DMS79 (cell line): Measurements from ENCODE around the gene BAG2.

Source experiments
- DNase-seq: peaks from one replicate; lab custom pipeline; 2025; lab: John Stamatoyannopoulos, UW

The BAG2 gene

GRCh38 chr6:57172136-57173055, at the start of gene BAG2:
TSS of gene BAG2 (plus strand) at chr6:57172326. CDS start at chr6:57172698, 372 bp downstream.
- DNase-seq: peak; percentile 68

GRCh38 chr6:57123111-57123510, 49.0 kb upstream of the BAG2 start:
- no peak for DNase-seq

GRCh38 chr6:57127763-57128162, 44.4 kb upstream of the BAG2 start:
- DNase-seq: no peak

GRCh38 chr6:57130661-57131177, 41.4 kb upstream of the BAG2 start:
- no peak for DNase-seq

GRCh38 chr6:57134954-57135353, 37.2 kb upstream of the BAG2 start:
- DNase-seq: no peak

- DNase-seq: no peak
Measured at GRCh38 chr6:57135885-57136284, 36.2 kb upstream of the BAG2 start.

GRCh38 chr6:57137350-57137749, 34.8 kb upstream of the BAG2 start:
- DNase-seq: no peak

- DNase-seq: no peak
Measured at GRCh38 chr6:57138026-57138425, 34.1 kb upstream of the BAG2 start.

- no peak for DNase-seq
Measured at GRCh38 chr6:57141451-57142177, 30.5 kb upstream of the BAG2 start.

GRCh38 chr6:57142178-57142525, 30.0 kb upstream of the BAG2 start:
- DNase-seq: no peak

GRCh38 chr6:57143690-57144089, 28.4 kb upstream of the BAG2 start:
- no peak for DNase-seq

GRCh38 chr6:57147401-57147800, 24.7 kb upstream of the BAG2 start:
- no peak for DNase-seq

- no peak for DNase-seq
Measured at GRCh38 chr6:57147955-57148858, 23.9 kb upstream of the BAG2 start.

GRCh38 chr6:57158658-57159057, 13.5 kb upstream of the BAG2 start:
- no peak for DNase-seq

- DNase-seq: no peak
Measured at GRCh38 chr6:57159127-57159526, 13.0 kb upstream of the BAG2 start.

- DNase-seq: no peak
Measured at GRCh38 chr6:57162028-57162427, 10.1 kb upstream of the BAG2 start.

- no peak for DNase-seq
Measured at GRCh38 chr6:57162516-57162915, 9.6 kb upstream of the BAG2 start.

GRCh38 chr6:57163956-57164355, 8.2 kb upstream of the BAG2 start:
- no peak for DNase-seq

GRCh38 chr6:57165080-57165479, 7.0 kb upstream of the BAG2 start:
- no peak for DNase-seq

GRCh38 chr6:57173056-57173885, 1.1 kb downstream of the BAG2 start:
- DNase-seq: no peak

- no peak for DNase-seq
Measured at GRCh38 chr6:57173886-57174510, 1.9 kb downstream of the BAG2 start.
